K562 (cell line): ENCODE measurements around the gene ANXA9. TPM values are rescaled to one million over a fixed set of nuclear protein-coding genes. Genes with fewer than 3 reads are reported as not detected.

Experiments
- ATAC-seq: fragments of 200-7000 bp; cut with Tn5 transposase; 3 replicates; pipeline ENCODE4 v1.9.1; 2020; ENCODE audit warnings: moderate library complexity
- BruUV-seq: library from RNA; stranded (reverse); fragments of 400-500 nt; replicated peaks from 2 replicates; lab custom pipeline; 2021; lab: Mats Ljungman, UMichigan
- CTCF ChIA-PET: fragments of 300-600 bp; formaldehyde crosslinking; extraction: SDS; loops from one replicate; lab custom pipeline; 2021; ENCODE audit warnings: low intra/inter-chr PET ratio; lab: Yijun Ruan, JAX
- POLR2A ChIA-PET: fragments of 300-600, 350-650 bp; sonication (Branson Sonifier 250); formaldehyde crosslinking; extraction: SDS; loops from one replicate; lab custom pipeline; 2021; ENCODE audit warnings: antibody characterized with exemption, inconsistent platforms; lab: Yijun Ruan, JAX
- DNase-seq, 4 experiments: peaks; one replicate each; pipeline versions ENCODE4 v3.0.0 to v3.0.0-alpha.2; 2011 to 2018; ENCODE audit warnings: low spot score in 3 of 4, mixed read lengths in 3 of 4; ENCODE audit errors: extremely low read depth in 1 of 4
- FAIRE-seq: peaks from 2 replicates; lab custom pipeline; 2011; peaks lifted over from hg19 to GRCh38; lab: Jason Lieb, UNC
- H2AFZ ChIP-seq: 2 replicates; pipeline ENCODE4 v1.6.0; 2011; ENCODE audit warnings: low read depth, low read length, control low read depth, inconsistent platforms
- H3K27ac ChIP-seq: fragments of 200-600 bp; 3 replicates; pipeline ENCODE4 v1.8.0; 2011; ENCODE audit warnings: low read depth, mild to moderate bottlenecking, control low read depth, inconsistent platforms, low read length, moderate library complexity, mixed read lengths; ENCODE audit errors: extremely low read depth
- H3K27me3 ChIP-seq, 2 experiments: fragments of 300-600 bp in 1 of 2; 2 replicates in 1 of 2; 3 replicates in 1 of 2; pipeline versions ENCODE4 v1.6.0 to v1.8.0; 2011; ENCODE audit warnings: inconsistent platforms in 2 of 2, low read length in 2 of 2, mild to moderate bottlenecking in 1 of 2, mixed read lengths in 1 of 2, moderate library complexity in 1 of 2; ENCODE audit not compliant: control insufficient read depth in 2 of 2, insufficient read depth in 2 of 2
- H3K36me3 ChIP-seq: fragments of 300-600 bp; 3 replicates; pipeline ENCODE4 v1.8.0; 2011; ENCODE audit warnings: mild to moderate bottlenecking, low read length, inconsistent platforms; ENCODE audit not compliant: control insufficient read depth, insufficient read depth
- H3K4me1 ChIP-seq, 2 experiments: fragments of 200-600 bp in 1 of 2; replicated peaks in 1 of 2; 2 replicates in 1 of 2; 3 replicates in 1 of 2; pipeline versions ENCODE4 v1.5.1 to v1.8.0; 2011; ENCODE audit warnings: inconsistent platforms in 2 of 2, low read length in 2 of 2, mild to moderate bottlenecking in 1 of 2, mixed read lengths in 1 of 2, moderate library complexity in 1 of 2; ENCODE audit not compliant: control insufficient read depth in 2 of 2, insufficient read depth in 2 of 2
- H3K4me2 ChIP-seq: 2 replicates; pipeline ENCODE4 v1.6.1; 2011; ENCODE audit warnings: low read length, control low read depth, inconsistent platforms, mixed read lengths; ENCODE audit not compliant: insufficient read depth
- H3K4me3 ChIP-seq: fragments of 200-600 bp; sonication (generic), shearing (Covaris generic); 2 replicates; pipeline ENCODE4 v1.5.1; 2016; ENCODE audit warnings: control low read depth, inconsistent platforms
- H3K79me2 ChIP-seq: fragments of 200-600 bp; 3 replicates; pipeline ENCODE4 v1.8.0; 2011; ENCODE audit warnings: low read length, inconsistent platforms; ENCODE audit not compliant: control insufficient read depth, insufficient read depth
- H3K9ac ChIP-seq, 2 experiments: 2 replicates each; pipeline versions ENCODE4 v1.6.0 to v1.6.1; 2011; ENCODE audit warnings: low read depth in 2 of 2, low read length in 2 of 2, control low read depth in 1 of 2, inconsistent platforms in 1 of 2, mild to moderate bottlenecking in 1 of 2, mixed read lengths in 1 of 2; ENCODE audit not compliant: insufficient read depth in 1 of 2
- H3K9me1 ChIP-seq: one replicate; pipeline ENCODE4 v1.6.0; 2011; ENCODE audit warnings: inconsistent platforms, mild to moderate bottlenecking, low read length, moderate library complexity; ENCODE audit not compliant: control insufficient read depth, insufficient read depth
- H3K9me3 ChIP-seq: replicated peaks from 2 replicates; pipeline ENCODE4 v1.5.1; 2011; ENCODE audit warnings: low read depth, low read length, inconsistent platforms; ENCODE audit not compliant: control insufficient read depth, insufficient read depth
- H4K20me1 ChIP-seq: replicated peaks from 2 replicates; pipeline ENCODE4 v1.6.1; 2011; ENCODE audit warnings: low read length, inconsistent platforms, mixed read lengths; ENCODE audit not compliant: control insufficient read depth, insufficient read depth
- CEBPG ChIP-seq, 3 experiments: fragments of 200-800 bp in 1 of 3; sonication (Bioruptor generic) in 1 of 3; sonication (generic) in 1 of 3; formaldehyde crosslinking in 1 of 3; IDR thresholded peaks in 2 of 3; conservative IDR thresholded peaks in 1 of 3; 2 replicates each; pipeline versions ENCODE4 v1.6.1 to v1.8.0; 2016 to 2022; ENCODE audit warnings: missing compliant biosample characterization in 2 of 3, missing genetic modification characterization in 2 of 3, mild to moderate bottlenecking in 1 of 3, missing genetic modification reagents in 1 of 3
- IRF2 ChIP-seq: sonication (generic); formaldehyde crosslinking; IDR thresholded peaks from 2 replicates; pipeline ENCODE4 v1.8.1; 2022; ENCODE audit warnings: mild to moderate bottlenecking, missing genetic modification reagents
- MTA1 ChIP-seq: fragments of 450-650 bp; IDR thresholded peaks from 2 replicates; pipeline ENCODE4 v1.6.1; 2017; ENCODE audit warnings: borderline replicate concordance
- MYC ChIP-seq, 2 experiments: fragments of 250-450 bp in 1 of 2; sonication (Bioruptor Pico) in 1 of 2; IDR thresholded peaks; 2 replicates each; pipeline versions ENCODE4 v1.5.1 to v1.6.1; 2012 to 2021; ENCODE audit warnings: low read depth in 2 of 2, borderline replicate concordance in 1 of 2, improper control_type of control experiment in 1 of 2, low read length in 1 of 2, mild to moderate bottlenecking in 1 of 2, moderate library complexity in 1 of 2
- WGBS: fragments of 100-300 bp; shearing (Covaris generic); methylation state at CpG from one replicate; pipeline ENCODE4 v1.1.6; 2016; ENCODE audit warnings: low coverage, mixed read lengths; ENCODE audit not compliant: insufficient coverage; ENCODE audit errors: missing lambda C conversion rate; 5-methylcytosine and 5-hydroxymethylcytosine counted together
- in situ Hi-C: fragments of 300-500 bp; cut with MboI; formaldehyde crosslinking; loops from 4 replicates; pipeline ENCODE4 v1.15.0; 2018; ENCODE audit warnings: inconsistent platforms, mixed read lengths
- intact Hi-C: fragments of 100-400 bp; cut with micrococcal nuclease; formaldehyde crosslinking; loops from 2 replicates; pipeline ENCODE4 v1.14.2; 2022
- polyA plus RNA-seq, 8 experiments: library from polyadenylated mRNA; depleted of rRNA in 4 of 8; stranded (reverse) in 5 of 8; unstranded in 3 of 8; fragments of >200 nt; fragmentation: Nextera tagmentation in 2 of 8; fragmentation: Illumina TruSeq in 1 of 8; extraction: Ambion mirVana in 2 of 8; extraction: Trizol in 1 of 8; gene quantifications; 2 replicates each; pipeline versions ENCODE4 v1.2.1 to v1.2.3, GENCODE V29; 2011 to 2014; ENCODE audit warnings: inconsistent platforms in 1 of 8, missing spikeins in 1 of 8
- total RNA-seq, 7 experiments: library from RNA; depleted of rRNA in 6 of 7; stranded (reverse); fragments of >200 nt in 6 of 7; fragmentation: Illumina TruSeq in 2 of 7; extraction: Trizol in 2 of 7; gene quantifications; 2 replicates each; pipeline versions ENCODE4 v1.2.1 to v1.2.3, GENCODE V29; 2011 to 2021; ENCODE audit warnings: low replicate concordance in 1 of 7
- TF ChIP-seq, protein P1 (sequence below), 2 experiments: IDR thresholded peaks in 1 of 2; conservative IDR thresholded peaks in 1 of 2; 2 replicates each; pipeline ENCODE4 v1.6.1; 2016; ENCODE audit warnings: low read depth in 2 of 2, mild to moderate bottlenecking in 1 of 2, missing compliant biosample characterization in 1 of 2, missing genetic modification characterization in 1 of 2, moderate library complexity in 1 of 2

ANXA9 gene
- total and polyA plus RNA-seq, 9 of the 15 experiments (the other 6 are each of a cell fraction or from before 2014, with no cell fraction given) = 0.24 to 1.6 (median 0.57) TPM

DNA sequence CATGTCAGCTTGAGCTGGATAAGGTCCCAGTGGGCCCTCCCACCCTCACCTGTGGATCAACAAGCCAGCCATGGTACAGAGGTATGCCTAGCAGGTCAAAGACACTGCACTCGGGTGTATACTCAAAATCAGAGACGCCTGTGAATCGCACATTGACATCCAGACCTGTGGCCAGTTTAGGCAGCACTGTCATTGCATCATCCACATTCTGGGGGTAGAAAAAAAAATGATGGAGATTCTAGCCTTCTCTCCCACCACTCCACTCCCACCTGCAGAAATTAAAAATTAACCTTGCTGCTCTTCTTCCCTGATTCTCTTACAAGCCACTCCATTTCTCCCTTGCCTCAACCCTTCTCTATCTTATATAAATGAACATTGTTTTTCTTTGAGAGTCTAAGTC lies 18.3 kb downstream of the ANXA9 start (continued):
- 0 out of 2 replicates have a peak, but pooled peaks have one; percentile 12 for TF ChIP-seq MYC (IDR thresholded peaks at IDR 0.05; ENCODE audit: low read depth, low read length)
- TF ChIP-seq MYC (CRISPR knock-in tag; IDR thresholded peaks at IDR 0.05; ENCODE audit: borderline replicate concordance, low read depth) = no peak
- peak; percentile 85 for TF ChIP-seq CEBPG (CRISPR knock-in tag; IDR thresholded peaks at IDR 0.05)
- TF ChIP-seq CEBPG (tag; conservative IDR thresholded peaks at IDR 0.05 in 1 of 2, IDR thresholded peaks at IDR 0.05 in 1 of 2) = peak; percentile 84 to 92
- TF ChIP-seq, all 486 proteins: peak for 13

DNA sequence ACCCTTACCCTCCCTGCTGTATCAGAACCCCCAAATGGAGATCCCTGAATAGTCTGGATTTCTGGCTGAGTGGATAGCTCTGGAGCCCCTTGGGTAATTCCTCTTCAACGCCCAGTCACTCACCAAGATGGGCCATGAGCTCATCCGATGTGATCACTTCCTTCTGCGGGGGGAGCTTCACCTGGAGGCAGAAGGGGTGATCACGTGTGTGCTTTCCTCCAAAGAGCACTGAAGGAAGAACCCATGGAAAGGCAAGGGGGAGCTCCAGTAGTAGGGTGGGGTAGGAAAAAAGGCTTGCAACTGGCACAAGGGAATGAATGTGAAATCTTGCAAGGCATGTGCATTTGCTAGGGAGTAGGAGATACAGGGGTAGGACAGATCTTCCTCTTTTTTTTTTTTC lies 19.5 kb downstream of the ANXA9 start:
- FAIRE-seq (peak; percentile 70), DNase-seq (peak; percentile 54 to 68 (median 58)), ATAC-seq (peak; percentile 61)
- 0 out of 2 replicates have a peak overlapping the region, but pooled peaks have one; percentile 13 for H3K4me2 ChIP-seq
- no peak overlapping the region for H2AFZ ChIP-seq
- peaks cover 9% of the 10 kb centered on the region; the same call in 1 of the 3 replicates for H3K79me2 ChIP-seq
- H3K27ac ChIP-seq = peak overlapping the region; percentile 64; the same call in 2 of the 3 replicates
- intact Hi-C loops (no loop called here), in situ Hi-C loops (no loop called here)
- no peaks in the 10 kb centered on the region for H4K20me1 ChIP-seq
- H3K4me1 ChIP-seq = peaks cover 49 to 55% of the 10 kb centered on the region in 2 experiments
- CTCF ChIA-PET = no interaction called here
- H3K27me3 ChIP-seq = no peaks in the 10 kb centered on the region
- peaks cover 7% of the 10 kb centered on the region; the same call in 2 of the 3 replicates for H3K36me3 ChIP-seq
- POLR2A ChIA-PET = interaction anchor here (0.6 to 2.0 kb wide), 12 partner anchors 10 to 882 kb away, joined by 3 to 7 read pairs (median 4); partner anchors contain the start of genes ANXA9 and MCL1
- H3K9me1 ChIP-seq = no peaks in the 10 kb centered on the region
- H3K9ac ChIP-seq = peak overlapping the region; percentile 25 to 27; a peak in 1 of 4 replicates
- H3K4me3 ChIP-seq = no peak overlapping the region
- BruUV-seq = no TSS peak
- WGBS = 14% methylated on average over 4 of the region's 4 CpGs
- H3K9me3 ChIP-seq = no peaks in the 10 kb centered on the region
- 0 out of 2 replicates have a peak, but pooled peaks have one; percentile 19 for TF ChIP-seq MTA1
- TF ChIP-seq IRF2 (CRISPR knock-in tag) = no peak
- TF ChIP-seq, protein P1, sequence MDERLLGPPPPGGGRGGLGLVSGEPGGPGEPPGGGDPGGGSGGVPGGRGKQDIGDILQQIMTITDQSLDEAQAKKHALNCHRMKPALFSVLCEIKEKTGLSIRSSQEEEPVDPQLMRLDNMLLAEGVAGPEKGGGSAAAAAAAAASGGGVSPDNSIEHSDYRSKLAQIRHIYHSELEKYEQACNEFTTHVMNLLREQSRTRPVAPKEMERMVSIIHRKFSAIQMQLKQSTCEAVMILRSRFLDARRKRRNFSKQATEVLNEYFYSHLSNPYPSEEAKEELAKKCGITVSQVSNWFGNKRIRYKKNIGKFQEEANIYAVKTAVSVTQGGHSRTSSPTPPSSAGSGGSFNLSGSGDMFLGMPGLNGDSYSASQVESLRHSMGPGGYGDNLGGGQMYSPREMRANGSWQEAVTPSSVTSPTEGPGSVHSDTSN (CRISPR knock-in tag; IDR thresholded peaks at IDR 0.05; ENCODE audit: low read depth) = no peak
- TF ChIP-seq, protein P1 (tag; conservative IDR thresholded peaks at IDR 0.05; ENCODE audit: low read depth) = 0 out of 2 replicates have a peak, but pooled peaks have one; percentile 5
